T-cell (primary cell): Measurements from ENCODE around the gene NFIA. TPM values are rescaled to one million over a fixed set of nuclear protein-coding genes. Genes with fewer than 3 reads are reported as not detected.

Experiments used
- ATAC-seq, 4 experiments: fragments of 200-7000 bp in 3 of 4; fragments of 150-1000 bp in 1 of 4; cut with Tn5 transposase; replicated peaks in 1 of 4; 1 replicate in 3 of 4; 2 replicates in 1 of 4; pipeline ENCODE4 v1.10.0; 2021; ENCODE audit warnings: moderate library complexity in 3 of 4, mild to moderate bottlenecking in 2 of 4, moderate number of reproducible peaks in 1 of 4
- CTCF ChIA-PET, 2 donors: fragments of 300-600 bp; sonication (Branson Sonifier 250); formaldehyde crosslinking; loops; one replicate each; lab custom pipeline; 2022; ENCODE audit warnings: antibody characterized with exemption in 2 of 2; lab: Charles Lee
- POLR2A ChIA-PET, 2 donors: fragments of 300-600 bp; sonication (Branson Sonifier 250); formaldehyde crosslinking; loops; one replicate each; lab custom pipeline; 2022; ENCODE audit warnings: antibody characterized with exemption in 2 of 2; lab: Charles Lee
- DNase-seq, 35 experiments: peaks; one replicate each; pipeline versions ENCODE4 v3.0.0 to v3.0.0-alpha.2; 2013 to 2023
- H3K27ac ChIP-seq: one replicate; pipeline ENCODE4 v1.5.1; 2013; ENCODE audit warnings: low read length
- H3K27me3 ChIP-seq, 2 experiments: replicated peaks in 1 of 2; 1 replicate in 1 of 2; 2 replicates in 1 of 2; pipeline versions ENCODE4 v1.6.1 to v1.7.0; 2013; ENCODE audit warnings: low read length in 1 of 2, mixed read lengths in 1 of 2; ENCODE audit not compliant: control insufficient read depth in 2 of 2, insufficient read depth in 2 of 2; ENCODE audit errors: extremely low read depth in 1 of 2
- H3K36me3 ChIP-seq, 2 donors: 1 replicate in 1 of 2; 2 replicates in 1 of 2; pipeline versions ENCODE4 v1.6.1 to v1.7.0; 2013; ENCODE audit warnings: low read length in 1 of 2; ENCODE audit not compliant: control insufficient read depth in 2 of 2, insufficient read depth in 1 of 2; ENCODE audit errors: extremely low read depth in 1 of 2
- H3K4me1 ChIP-seq, 2 experiments: 1 replicate in 1 of 2; 2 replicates in 1 of 2; pipeline versions ENCODE4 v1.6.1 to v1.7.0; 2013; ENCODE audit warnings: low read length in 2 of 2, mixed read lengths in 1 of 2; ENCODE audit not compliant: insufficient read depth in 2 of 2, control insufficient read depth in 1 of 2; ENCODE audit errors: extremely low read depth in 1 of 2
- H3K4me3 ChIP-seq, 2 donors: 1 replicate in 1 of 2; 2 replicates in 1 of 2; pipeline versions ENCODE4 v1.5.1 to v1.7.0; 2013; ENCODE audit warnings: mild to moderate bottlenecking in 2 of 2, low read length in 1 of 2, moderate library complexity in 1 of 2; ENCODE audit not compliant: control insufficient read depth in 1 of 2; ENCODE audit errors: extremely low read depth in 1 of 2
- H3K9me3 ChIP-seq: 2 replicates; pipeline ENCODE4 v1.7.0; 2013
- H3K27ac Mint-ChIP-seq, 2 donors: one replicate each; pipeline ENCODE4 v1.8.0; 2020 to 2021; ENCODE audit warnings: mild to moderate bottlenecking in 2 of 2, mixed read lengths in 2 of 2
- H3K27me3 Mint-ChIP-seq, 2 donors: one replicate each; pipeline ENCODE4 v1.8.0; 2021 to 2022; ENCODE audit warnings: mixed read lengths in 2 of 2
- H3K36me3 Mint-ChIP-seq: one replicate; pipeline ENCODE4 v1.8.0; 2021; ENCODE audit warnings: mixed read lengths
- H3K4me1 Mint-ChIP-seq, 3 donors: one replicate each; pipeline ENCODE4 v1.8.0; 2020 to 2022; ENCODE audit warnings: mixed read lengths in 3 of 3, mild to moderate bottlenecking in 1 of 3
- H3K4me3 Mint-ChIP-seq, 3 donors: one replicate each; pipeline ENCODE4 v1.8.0; 2020 to 2022; ENCODE audit warnings: mild to moderate bottlenecking in 3 of 3, mixed read lengths in 3 of 3, moderate library complexity in 3 of 3
- H3K9me3 Mint-ChIP-seq, 3 donors: one replicate each; pipeline ENCODE4 v1.8.0; 2020 to 2022; ENCODE audit warnings: mixed read lengths in 3 of 3
- WGBS: methylation state at CpG from one replicate; pipeline ENCODE4 v1.1.5; 2013; ENCODE audit warnings: missing lambda C conversion rate; ENCODE audit not compliant: insufficient coverage; 5-methylcytosine and 5-hydroxymethylcytosine counted together
- total RNA-seq, 35 experiments: library from RNA in 6 of 35; stranded (reverse) in 6 of 35; fragments of 120-200 nt in 1 of 35; gene quantifications; one replicate each; pipeline versions ENCODE4 v1.2.1 to v1.2.4 and lab custom pipeline; 2013 to 2026

The NFIA gene
- total RNA-seq (10 to 100 TPM in 1 of 5 donors, 1 to 10 TPM in 4; 5.1 to 10.1 (median 7.1) TPM), total RNA-seq (lab: John Stamatoyannopoulos, UW) (2.1 to 26.8 (median 11.5) reads per million in 29 experiments)
- total RNA-seq (2013), result 5.5 TPM

DNA sequence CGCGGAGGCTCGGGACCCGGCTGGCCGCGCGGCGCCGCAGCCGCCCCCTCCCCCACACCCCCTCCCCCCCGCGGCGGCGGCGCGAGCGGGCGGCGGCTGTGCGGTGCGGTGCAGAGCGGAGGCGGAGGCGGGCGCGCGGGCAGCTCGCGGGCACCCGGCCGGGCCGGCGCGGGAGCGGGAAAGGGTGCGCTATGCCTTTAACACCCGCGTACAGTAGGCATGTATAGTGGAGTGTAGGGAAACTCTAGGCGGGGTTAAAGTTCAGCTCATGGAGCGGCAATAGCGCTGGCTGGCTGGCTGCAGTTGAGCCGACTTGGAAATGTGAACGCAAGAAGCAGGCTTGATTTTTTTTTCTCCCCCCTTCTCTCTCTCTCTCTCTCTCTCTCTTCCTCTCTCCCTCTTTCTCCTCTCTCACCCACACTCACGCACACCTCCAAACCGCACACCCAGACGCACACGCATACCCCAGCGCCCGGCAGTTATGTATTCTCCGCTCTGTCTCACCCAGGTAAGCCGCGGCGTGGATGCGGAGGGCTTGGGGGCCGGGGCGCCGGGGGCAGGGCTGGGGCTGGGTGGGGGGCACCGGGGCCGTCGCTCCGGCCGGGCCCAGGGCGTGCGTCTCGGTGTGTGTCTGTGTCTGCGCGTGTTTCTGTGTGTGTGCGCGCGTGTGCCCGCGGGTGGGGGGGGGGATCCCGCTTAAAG is at the start of gene NFIA:
Gene NFIA (plus strand): TSS at position 251 of the 702 bp plus-strand sequence.
- H3K27ac Mint-ChIP-seq, result peak within 1 kb of the TSS; percentile 83 to 97
- H3K27ac ChIP-seq, result peak within 1 kb of the TSS; percentile 28
- WGBS, result 0% methylated on average over 45 of the region's 73 CpGs
- peaks cover 0 to 7% of the 10 kb centered on the region in 2 donors for H3K27me3 Mint-ChIP-seq
- H3K36me3 Mint-ChIP-seq, result no peaks in the 10 kb centered on the region
- H3K4me1 Mint-ChIP-seq, result peaks cover 48 to 52% (median 48%) of the 10 kb centered on the region in 3 donors
- no peaks in the 10 kb centered on the region for H3K9me3 ChIP-seq
- DNase-seq (peak in 13 of 35 experiments; percentile 2 to 55 (median 14)), ATAC-seq (peak; percentile 10 to 29 (median 19))
- H3K9me3 Mint-ChIP-seq, result no peaks in the 10 kb centered on the region
- H3K36me3 ChIP-seq, result no peaks in the 10 kb centered on the region
- H3K4me1 ChIP-seq, result peaks cover 32 to 34% of the 10 kb centered on the region in 2 experiments
- peak within 1 kb of the TSS; percentile 83 to 87 for H3K4me3 ChIP-seq
- ChIA-PET POLR2A (no interaction called here), CTCF (interaction anchor here (0.6 to 1.3 kb wide), 3 partner anchors 26 to 42 kb away, joined by 4 read pairs; no protein-coding TSS in a partner anchor)
- H3K4me3 Mint-ChIP-seq, result peak within 1 kb of the TSS; percentile 84 to 91 (median 90)
- peaks cover 0 to 7% of the 10 kb centered on the region in 2 experiments for H3K27me3 ChIP-seq

DNA sequence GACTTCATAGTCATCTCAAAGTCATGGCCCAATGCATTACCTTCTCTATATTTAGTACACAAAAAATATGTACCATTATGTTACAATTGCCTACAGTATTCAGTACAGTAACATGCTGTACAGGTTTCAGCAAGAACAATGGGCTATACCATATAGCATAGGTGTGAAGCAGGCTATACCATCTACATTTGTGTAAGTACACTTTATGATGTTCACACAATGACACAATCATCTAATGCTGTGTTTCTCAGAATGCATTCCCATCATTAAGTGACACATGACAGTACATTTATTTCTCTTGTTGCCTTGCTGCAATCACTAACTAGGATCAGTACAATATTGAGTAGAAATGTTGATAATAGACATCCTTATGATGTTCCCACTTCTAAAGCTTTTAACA is 46.5 kb upstream of the NFIA start:
- CTCF ChIA-PET, result no interaction called here
- H3K27me3 Mint-ChIP-seq, result peaks cover 8 to 10% of the 10 kb centered on the region in 2 donors

GRCh38 chr1:61042466-61043009 is 39.8 kb upstream of the NFIA start:
- no peaks in the 10 kb centered on the region for H3K36me3 ChIP-seq
- peaks cover 0 to 11% of the 10 kb centered on the region in 2 experiments for H3K4me1 ChIP-seq
- Mint-ChIP-seq H3K4me1 (peaks cover 0 to 10% (median 9%) of the 10 kb centered on the region in 3 donors), H3K36me3 (no peaks in the 10 kb centered on the region), H3K9me3 (no peaks in the 10 kb centered on the region), H3K27me3 (peaks cover 22 to 32% of the 10 kb centered on the region in 2 donors), H3K4me3 (peak overlapping the region; percentile 39 to 74 (median 60)), H3K27ac (no peak overlapping the region)
- DNase-seq (no peak), ATAC-seq (no peak)
- H3K4me3 ChIP-seq, result peak overlapping the region; percentile 52 to 71
- WGBS, result 37% methylated on average over 17 of the region's 17 CpGs
- no peak overlapping the region for H3K27ac ChIP-seq
- CTCF ChIA-PET, result interaction anchor here (0.7 to 2.3 kb wide), 6 partner anchors 13 to 1125 kb away, joined by 3 to 12 read pairs (median 5); no protein-coding TSS in a partner anchor
- no peaks in the 10 kb centered on the region for H3K9me3 ChIP-seq
- POLR2A ChIA-PET, result no interaction called here
- H3K27me3 ChIP-seq, result peaks cover 0 to 17% of the 10 kb centered on the region in 2 experiments

More for the DNA sequence above, 46.5 kb upstream of the NFIA start:
- no peak overlapping the region for H3K27ac ChIP-seq
- peaks cover 0 to 2% of the 10 kb centered on the region in 2 experiments for H3K27me3 ChIP-seq
- no peak overlapping the region for H3K4me3 ChIP-seq
- no peak for DNase-seq
- Mint-ChIP-seq H3K36me3 (no peaks in the 10 kb centered on the region), H3K9me3 (no peaks in the 10 kb centered on the region), H3K27ac (no peak overlapping the region), H3K4me1 (no peaks in the 10 kb centered on the region), H3K4me3 (no peak overlapping the region)
- no peaks in the 10 kb centered on the region for H3K36me3 ChIP-seq
- POLR2A ChIA-PET, result no interaction called here
- H3K9me3 ChIP-seq, result no peaks in the 10 kb centered on the region
- no peak for ATAC-seq
- no peaks in the 10 kb centered on the region for H3K4me1 ChIP-seq

- Histone ChIP-seq H3K4me1 (peaks cover 0 to 11% of the 10 kb centered on the region in 2 experiments), H3K27ac (no peak overlapping the region), H3K36me3 (no peaks in the 10 kb centered on the region), H3K27me3 (peaks cover 0 to 19% of the 10 kb centered on the region in 2 experiments), H3K4me3 (peak overlapping the region; percentile 52 to 71), H3K9me3 (no peaks in the 10 kb centered on the region)
- Mint-ChIP-seq H3K36me3 (no peaks in the 10 kb centered on the region), H3K27ac (no peak overlapping the region), H3K27me3 (peaks cover 20 to 32% of the 10 kb centered on the region in 2 donors), H3K9me3 (no peaks in the 10 kb centered on the region), H3K4me1 (peaks cover 0 to 10% (median 9%) of the 10 kb centered on the region in 3 donors), H3K4me3 (peak overlapping the region; percentile 60 to 75 (median 74))
- ChIA-PET POLR2A (no interaction called here), CTCF (interaction anchor here (0.6 to 2.3 kb wide), 10 partner anchors 12 to 1126 kb away, joined by 3 to 12 read pairs (median 4); no protein-coding TSS in a partner anchor)
- DNase-seq (peak; percentile 52 to 87 (median 79)), ATAC-seq (peak; percentile 88 to 98 (median 92))
- 16% methylated on average over 80 of the region's 85 CpGs for WGBS
Observed at GRCh38 chr1:61043010-61043820, 39.1 kb upstream of the NFIA start.

- Histone ChIP-seq H3K36me3 (no peaks in the 10 kb centered on the region), H3K4me3 (no peak overlapping the region), H3K4me1 (peaks cover 0 to 21% of the 10 kb centered on the region in 2 experiments), H3K27ac (no peak overlapping the region), H3K9me3 (no peaks in the 10 kb centered on the region), H3K27me3 (peaks cover 0 to 36% of the 10 kb centered on the region in 2 experiments)
- Mint-ChIP-seq H3K27ac (no peak overlapping the region), H3K4me1 (peaks cover 6 to 14% (median 12%) of the 10 kb centered on the region in 3 donors), H3K9me3 (no peaks in the 10 kb centered on the region), H3K36me3 (no peaks in the 10 kb centered on the region), H3K27me3 (peaks cover 18 to 21% of the 10 kb centered on the region in 2 donors), H3K4me3 (no peak overlapping the region)
- ATAC-seq (no peak), DNase-seq (no peak)
- WGBS, result no CpG with 5 or more reads among the region's 3 CpGs
- ChIA-PET CTCF (interaction anchor here (0.5 to 1.4 kb wide), 5 partner anchors 9 to 594 kb away, joined by 3 read pairs; no protein-coding TSS in a partner anchor), POLR2A (no interaction called here)
Observed at GRCh38 chr1:61046434-61046833, 35.9 kb upstream of the NFIA start.
